ENCODE data around the gene IFIT5. TPM values are rescaled to one million over a fixed set of nuclear protein-coding genes. Genes with fewer than 3 reads are reported as not detected.
"Not testable (repeated sequence)": the region's sequence is repeated elsewhere in the genome, so short reads cannot be mapped to it uniquely, and the experiment has no call there.

The IFIT5 gene
- total and polyA plus RNA-seq, 5 donors, result 9.2 to 16.7 (median 16.0) TPM

GRCh38 chr10:89392974-89393373 lies 21.4 kb upstream of the IFIT5 start:
- 4% methylated on average over 2 of the region's 2 CpGs for WGBS
- H3K4me3 ChIP-seq (ENCODE audit: low read length), result peak overlapping the region; percentile 91
- H3K27ac ChIP-seq (ENCODE audit: low read length), result peak overlapping the region; percentile 92
- H3K9me3 ChIP-seq (ENCODE audit: control insufficient read depth, low read length), result no peaks in the 10 kb centered on the region
- DNase-seq (no peak), ATAC-seq (peak; percentile 73 to 78)
- H3K27me3 ChIP-seq (ENCODE audit: control insufficient read depth, insufficient read depth), result no peaks in the 10 kb centered on the region
- H3K4me1 ChIP-seq (ENCODE audit: control insufficient read depth, insufficient read depth, low read length), result peaks cover 2% of the 10 kb centered on the region
- intact Hi-C loops (cut with DNase I), result loop anchor here in 1 of 4 donors (5.0 kb wide), 1 partner anchor 136 kb away; no protein-coding TSS in a partner anchor

GRCh38 chr10:89393898-89394297 lies 20.5 kb upstream of the IFIT5 start:
- intact Hi-C loops (cut with DNase I), result loop anchor here in 1 of 4 donors (5.0 kb wide), 1 partner anchor 137 kb away; no protein-coding TSS in a partner anchor
- peaks cover 2% of the 10 kb centered on the region for H3K4me1 ChIP-seq (ENCODE audit: control insufficient read depth, insufficient read depth, low read length)
- DNase-seq, result no peak
- H3K9me3 ChIP-seq (ENCODE audit: control insufficient read depth, low read length), result no peaks in the 10 kb centered on the region
- H3K4me3 ChIP-seq (ENCODE audit: low read length), result peak overlapping the region; percentile 91
- no peaks in the 10 kb centered on the region for H3K27me3 ChIP-seq (ENCODE audit: control insufficient read depth, insufficient read depth)
- WGBS, result 29% methylated on average over 3 of the region's 3 CpGs
- ATAC-seq, result no peak
- H3K27ac ChIP-seq (ENCODE audit: low read length), result no peak overlapping the region

GRCh38 chr10:89395141-89395540 lies 19.2 kb upstream of the IFIT5 start:
- DNase-seq (no peak), ATAC-seq (no peak)
- Histone ChIP-seq H3K4me1 (ENCODE audit: control insufficient read depth, insufficient read depth, low read length) (peaks cover 2% of the 10 kb centered on the region), H3K27ac (ENCODE audit: low read length) (no peak overlapping the region), H3K27me3 (ENCODE audit: control insufficient read depth, insufficient read depth) (no peaks in the 10 kb centered on the region), H3K4me3 (ENCODE audit: low read length) (no peak overlapping the region), H3K9me3 (ENCODE audit: control insufficient read depth, low read length) (no peaks in the 10 kb centered on the region)
- intact Hi-C loops (cut with DNase I), result no loop called here
- WGBS, result 97% methylated on average over 2 of the region's 2 CpGs

GRCh38 chr10:89398003-89398749 lies 16.2 kb upstream of the IFIT5 start:
- no peaks in the 10 kb centered on the region for H3K27me3 ChIP-seq (ENCODE audit: control insufficient read depth, insufficient read depth)
- no peaks in the 10 kb centered on the region for H3K9me3 ChIP-seq (ENCODE audit: control insufficient read depth, low read length)
- H3K27ac ChIP-seq (ENCODE audit: low read length), result peak overlapping the region; percentile 9
- peaks cover 2% of the 10 kb centered on the region for H3K4me1 ChIP-seq (ENCODE audit: control insufficient read depth, insufficient read depth, low read length)
- ATAC-seq (no peak), DNase-seq (no peak)
- H3K4me3 ChIP-seq (ENCODE audit: low read length), result no peak overlapping the region
- intact Hi-C loops (cut with DNase I), result no loop called here
- 64% methylated on average over 5 of the region's 5 CpGs for WGBS

GRCh38 chr10:89399956-89400355 lies 14.4 kb upstream of the IFIT5 start:
- H3K27me3 ChIP-seq (ENCODE audit: control insufficient read depth, insufficient read depth), result no peaks in the 10 kb centered on the region
- no peaks in the 10 kb centered on the region for H3K9me3 ChIP-seq (ENCODE audit: control insufficient read depth, low read length)
- intact Hi-C loops (cut with DNase I), result no loop called here
- no peak for ATAC-seq
- H3K4me3 ChIP-seq (ENCODE audit: low read length), result no peak overlapping the region
- peaks cover 4% of the 10 kb centered on the region for H3K4me1 ChIP-seq (ENCODE audit: control insufficient read depth, insufficient read depth, low read length)
- no peak for DNase-seq
- H3K27ac ChIP-seq (ENCODE audit: low read length), result no peak overlapping the region
- 81% methylated on average over 1 of the region's 1 CpG for WGBS

GRCh38 chr10:89403043-89403442 lies 11.3 kb upstream of the IFIT5 start:
- WGBS, result 83% methylated on average over 2 of the region's 2 CpGs
- no peak for ATAC-seq
- Histone ChIP-seq H3K27me3 (ENCODE audit: control insufficient read depth, insufficient read depth) (no peaks in the 10 kb centered on the region), H3K4me3 (ENCODE audit: low read length) (no peak overlapping the region), H3K4me1 (ENCODE audit: control insufficient read depth, insufficient read depth, low read length) (peaks cover 2% of the 10 kb centered on the region), H3K9me3 (ENCODE audit: control insufficient read depth, low read length) (no peaks in the 10 kb centered on the region), H3K27ac (ENCODE audit: low read length) (no peak overlapping the region)
- no peak for DNase-seq
- intact Hi-C loops (cut with DNase I), result no loop called here

GRCh38 chr10:89404104-89405047 lies 10.0 kb upstream of the IFIT5 start:
- Histone ChIP-seq H3K9me3 (ENCODE audit: control insufficient read depth, low read length) (no peaks in the 10 kb centered on the region), H3K4me1 (ENCODE audit: control insufficient read depth, insufficient read depth, low read length) (peaks cover 2% of the 10 kb centered on the region), H3K27ac (ENCODE audit: low read length) (no peak overlapping the region), H3K27me3 (ENCODE audit: control insufficient read depth, insufficient read depth) (no peaks in the 10 kb centered on the region), H3K4me3 (ENCODE audit: low read length) (no peak overlapping the region)
- WGBS, result 94% methylated on average over 11 of the region's 11 CpGs
- intact Hi-C loops (cut with DNase I), result no loop called here
- no peak for DNase-seq
- peak in 1 of 2 donors; percentile 41 for ATAC-seq

GRCh38 chr10:89406178-89406577 lies 8.2 kb upstream of the IFIT5 start:
- H3K4me1 ChIP-seq (ENCODE audit: control insufficient read depth, insufficient read depth, low read length); H3K4me3 ChIP-seq (ENCODE audit: low read length); H3K9me3 ChIP-seq (ENCODE audit: control insufficient read depth, low read length); intact Hi-C loops (cut with DNase I); ATAC-seq; H3K27ac ChIP-seq (ENCODE audit: low read length); H3K27me3 ChIP-seq (ENCODE audit: control insufficient read depth, insufficient read depth); DNase-seq: not testable (repeated sequence)
- WGBS, result 98% methylated on average over 9 of the region's 9 CpGs

- H3K27me3 ChIP-seq (ENCODE audit: control insufficient read depth, insufficient read depth); H3K9me3 ChIP-seq (ENCODE audit: control insufficient read depth, low read length); H3K4me3 ChIP-seq (ENCODE audit: low read length); DNase-seq; ATAC-seq; H3K27ac ChIP-seq (ENCODE audit: low read length); intact Hi-C loops (cut with DNase I); H3K4me1 ChIP-seq (ENCODE audit: control insufficient read depth, insufficient read depth, low read length): not testable (repeated sequence)
- WGBS, result 100% methylated on average over 3 of the region's 3 CpGs
Observed at GRCh38 chr10:89407792-89408191, 6.6 kb upstream of the IFIT5 start.

GRCh38 chr10:89409282-89409681 lies 5.1 kb upstream of the IFIT5 start:
- 97% methylated on average over 5 of the region's 5 CpGs for WGBS
- intact Hi-C loops (cut with DNase I); DNase-seq; H3K27ac ChIP-seq (ENCODE audit: low read length); H3K9me3 ChIP-seq (ENCODE audit: control insufficient read depth, low read length); H3K27me3 ChIP-seq (ENCODE audit: control insufficient read depth, insufficient read depth); ATAC-seq; H3K4me3 ChIP-seq (ENCODE audit: low read length); H3K4me1 ChIP-seq (ENCODE audit: control insufficient read depth, insufficient read depth, low read length): not testable (repeated sequence)

GRCh38 chr10:89410551-89410950 lies 3.8 kb upstream of the IFIT5 start:
- ATAC-seq; H3K4me1 ChIP-seq (ENCODE audit: control insufficient read depth, insufficient read depth, low read length); H3K4me3 ChIP-seq (ENCODE audit: low read length); H3K27me3 ChIP-seq (ENCODE audit: control insufficient read depth, insufficient read depth); DNase-seq; intact Hi-C loops (cut with DNase I); H3K9me3 ChIP-seq (ENCODE audit: control insufficient read depth, low read length); H3K27ac ChIP-seq (ENCODE audit: low read length): not testable (repeated sequence)
- WGBS, result 92% methylated on average over 5 of the region's 5 CpGs
